ENCODE data around the gene SLC24A3.

SLC24A3 gene

DNA sequence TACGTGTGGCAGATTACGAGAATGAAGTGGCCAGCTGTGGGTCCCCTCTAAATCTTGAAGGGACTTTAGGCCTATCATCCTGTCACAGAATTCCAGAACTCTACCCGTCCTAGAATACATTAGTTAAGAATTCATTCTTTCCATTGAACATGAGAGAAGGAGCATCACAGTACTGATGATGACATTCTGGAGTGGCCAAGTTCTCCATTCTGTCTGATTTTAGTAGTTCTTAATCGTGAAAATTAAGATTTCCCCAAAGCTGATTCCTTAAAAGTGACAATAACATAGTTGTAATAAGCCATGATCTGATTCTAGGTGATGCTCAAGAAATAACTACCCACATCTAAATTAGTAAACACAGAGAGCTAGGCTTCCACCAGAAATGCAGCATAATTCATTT lies 510.6 kb downstream of the SLC24A3 start:
- Histone ChIP-seq H3K27me3 (ENCODE audit: insufficient read depth, low read length) (no peaks in the 10 kb centered on the region), H3K9me3 (ENCODE audit: insufficient read depth, low read depth, low read length) (no peaks in the 10 kb centered on the region), H3K4me3 (ENCODE audit: low read length) (no peak overlapping the region), H3K9ac (ENCODE audit: low read depth, low read length) (no peak overlapping the region), H3K36me3 (ENCODE audit: insufficient read depth, low read depth, low read length) (no peaks in the 10 kb centered on the region), H3K27ac (ENCODE audit: low read length) (no peak overlapping the region), H3K4me1 (ENCODE audit: insufficient read depth, low read length) (no peaks in the 10 kb centered on the region)

DNA sequence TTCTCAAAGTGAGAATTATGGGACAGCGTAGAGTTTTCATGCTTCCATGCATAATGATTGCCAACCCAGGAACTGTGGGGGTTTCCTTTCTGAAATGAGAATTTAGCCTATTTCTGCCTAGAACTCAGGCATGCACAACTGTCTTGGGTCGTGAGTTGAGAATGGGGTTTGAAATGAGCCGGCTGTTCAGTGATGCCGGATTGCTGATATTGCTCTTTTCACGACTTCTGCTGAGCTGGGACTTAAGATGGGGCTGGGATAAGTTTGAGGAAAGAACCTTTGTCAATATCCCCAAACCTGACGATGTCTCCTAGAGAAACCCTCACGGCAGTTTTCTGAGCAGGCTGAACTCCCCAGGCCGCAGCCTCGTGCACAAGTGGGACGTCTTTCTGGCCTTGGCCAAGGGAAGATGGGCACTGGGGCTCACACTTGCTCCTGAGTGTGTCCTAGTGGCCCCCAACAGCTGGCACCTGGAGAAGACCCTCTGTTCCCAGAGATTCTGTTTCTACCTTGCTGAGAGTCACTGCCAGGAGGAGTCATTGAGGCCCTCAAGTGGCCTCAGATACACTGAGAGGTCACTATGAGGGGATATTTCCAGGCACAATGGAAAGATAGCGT lies 511.5 kb downstream of the SLC24A3 start:
- H3K9ac ChIP-seq (ENCODE audit: low read depth, low read length): no peak overlapping the region
- no peak overlapping the region for H3K4me3 ChIP-seq (ENCODE audit: low read length)
- H3K4me1 ChIP-seq (ENCODE audit: insufficient read depth, low read length): no peaks in the 10 kb centered on the region
- H3K27ac ChIP-seq (ENCODE audit: low read length): no peak overlapping the region
- H3K9me3 ChIP-seq (ENCODE audit: insufficient read depth, low read depth, low read length): no peaks in the 10 kb centered on the region
- H3K36me3 ChIP-seq (ENCODE audit: insufficient read depth, low read depth, low read length): no peaks in the 10 kb centered on the region
- no peaks in the 10 kb centered on the region for H3K27me3 ChIP-seq (ENCODE audit: insufficient read depth, low read length)

DNA sequence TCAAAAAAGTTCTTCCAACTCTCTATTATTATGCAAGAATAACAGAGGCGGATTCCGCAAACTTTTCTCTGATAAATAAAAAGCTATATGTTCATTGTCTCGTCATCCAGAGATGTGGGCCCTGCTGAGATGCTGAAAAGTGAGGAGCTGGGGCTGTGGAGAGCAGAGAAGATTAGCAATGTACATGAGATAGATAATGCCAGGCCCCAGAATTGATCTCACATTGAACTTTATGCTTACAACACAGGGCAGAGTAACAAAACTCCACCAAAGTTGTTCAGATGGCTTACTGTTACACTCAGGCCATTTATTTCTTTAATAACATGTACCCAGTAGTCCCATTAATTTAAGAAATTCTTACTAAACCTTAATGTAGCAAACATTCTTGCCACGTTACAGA lies 512.9 kb downstream of the SLC24A3 start:
- Histone ChIP-seq H3K9me3 (ENCODE audit: insufficient read depth, low read depth, low read length) (no peaks in the 10 kb centered on the region), H3K4me3 (ENCODE audit: low read length) (no peak overlapping the region), H3K4me1 (ENCODE audit: insufficient read depth, low read length) (no peaks in the 10 kb centered on the region), H3K27ac (ENCODE audit: low read length) (no peak overlapping the region), H3K36me3 (ENCODE audit: insufficient read depth, low read depth, low read length) (no peaks in the 10 kb centered on the region), H3K9ac (ENCODE audit: low read depth, low read length) (no peak overlapping the region), H3K27me3 (ENCODE audit: insufficient read depth, low read length) (no peaks in the 10 kb centered on the region)

DNA sequence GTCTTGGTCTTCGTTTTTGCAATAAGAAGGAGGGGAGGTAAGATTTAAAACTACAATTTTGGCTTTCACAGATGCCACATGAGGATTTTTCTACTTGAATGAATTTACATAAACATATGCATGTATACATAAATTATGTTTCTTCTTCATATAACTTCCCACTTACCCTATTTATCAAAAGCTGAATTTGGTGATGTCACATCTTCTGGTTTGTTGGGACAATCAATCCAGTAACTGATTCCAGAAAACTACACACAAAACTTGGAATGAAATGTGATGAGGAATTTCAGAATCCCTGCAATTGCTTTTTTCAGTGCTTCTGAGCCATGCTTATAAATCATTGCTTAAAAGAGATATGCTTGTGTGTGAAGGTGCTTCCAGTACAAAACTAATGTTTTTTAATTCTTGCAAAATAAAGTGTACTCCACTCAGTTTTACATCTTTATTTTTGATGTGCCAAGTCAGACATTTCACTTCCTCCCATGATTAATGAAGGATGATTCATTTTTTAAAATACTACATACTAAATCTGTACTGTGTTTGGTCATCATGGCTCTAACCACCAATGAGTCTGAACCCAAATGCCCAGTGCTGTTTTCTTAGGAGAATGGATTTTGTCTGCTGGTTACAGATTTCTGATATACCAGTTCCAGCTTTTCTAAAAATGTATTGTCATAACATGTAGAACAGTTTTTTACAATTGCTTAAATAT lies 513.5 kb downstream of the SLC24A3 start:
- Histone ChIP-seq H3K9me3 (ENCODE audit: insufficient read depth, low read depth, low read length) (no peaks in the 10 kb centered on the region), H3K27ac (ENCODE audit: low read length) (no peak overlapping the region), H3K27me3 (ENCODE audit: insufficient read depth, low read length) (no peaks in the 10 kb centered on the region), H3K9ac (ENCODE audit: low read depth, low read length) (no peak overlapping the region), H3K4me3 (ENCODE audit: low read length) (no peak overlapping the region), H3K36me3 (ENCODE audit: insufficient read depth, low read depth, low read length) (no peaks in the 10 kb centered on the region), H3K4me1 (ENCODE audit: insufficient read depth, low read length) (no peaks in the 10 kb centered on the region)

DNA sequence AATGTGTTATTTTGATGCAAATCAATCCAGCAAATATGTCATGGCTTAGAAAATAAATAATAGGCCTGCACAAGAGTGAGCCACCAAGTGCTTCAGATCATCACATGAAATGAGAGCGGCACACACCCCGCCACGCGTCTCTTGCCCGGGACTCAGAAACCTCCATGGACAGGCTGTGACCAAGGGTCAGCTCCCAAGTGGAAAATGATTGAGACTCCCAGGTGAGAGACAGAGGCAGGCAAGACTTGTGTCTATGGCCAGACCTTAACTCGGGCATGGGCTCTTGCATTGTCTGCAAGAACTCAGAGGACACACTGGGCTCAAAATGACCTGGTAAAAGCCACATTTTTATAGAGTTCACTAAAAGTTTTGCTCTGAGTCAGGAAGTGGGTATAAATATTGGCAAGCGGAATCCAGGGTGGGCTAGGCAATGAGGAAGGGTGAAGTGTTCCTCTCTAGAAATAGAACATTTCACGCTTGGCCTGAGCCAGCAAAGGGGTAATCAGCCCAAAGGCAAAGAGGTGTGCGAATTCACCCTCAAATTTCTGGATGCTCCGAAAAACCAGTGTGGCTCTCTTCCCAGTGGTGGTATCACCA lies 514.9 kb downstream of the SLC24A3 start:
- H3K4me1 ChIP-seq (ENCODE audit: insufficient read depth, low read length): no peaks in the 10 kb centered on the region
- no peak overlapping the region for H3K9ac ChIP-seq (ENCODE audit: low read depth, low read length)
- no peaks in the 10 kb centered on the region for H3K27me3 ChIP-seq (ENCODE audit: insufficient read depth, low read length)

DNA sequence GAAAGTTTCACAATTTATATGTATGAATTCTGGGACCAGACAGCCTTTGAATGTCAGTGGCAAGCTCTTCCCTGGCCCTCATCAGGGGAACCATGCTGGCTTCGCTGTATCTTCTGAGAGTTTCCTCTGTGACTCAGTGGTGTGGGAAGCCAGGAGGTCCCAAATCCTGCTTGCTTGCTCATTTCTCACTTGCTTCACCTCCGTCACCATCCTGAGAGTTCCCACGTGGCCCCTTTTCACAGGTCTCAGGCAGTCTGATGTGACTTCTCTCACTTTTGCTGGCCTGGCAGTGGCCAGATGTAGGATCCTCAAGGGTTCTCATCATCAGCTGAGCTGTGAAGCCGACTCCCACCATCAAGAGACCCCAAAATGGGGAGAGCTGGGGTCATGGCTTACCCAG lies 517.2 kb downstream of the SLC24A3 start:
- no peaks in the 10 kb centered on the region for H3K4me1 ChIP-seq (ENCODE audit: insufficient read depth, low read length)
- no peak overlapping the region for H3K9ac ChIP-seq (ENCODE audit: low read depth, low read length)
- no peak overlapping the region for H3K27ac ChIP-seq (ENCODE audit: low read length)
- H3K27me3 ChIP-seq (ENCODE audit: insufficient read depth, low read length): no peaks in the 10 kb centered on the region
- H3K9me3 ChIP-seq (ENCODE audit: insufficient read depth, low read depth, low read length): no peaks in the 10 kb centered on the region
- no peaks in the 10 kb centered on the region for H3K36me3 ChIP-seq (ENCODE audit: insufficient read depth, low read depth, low read length)
- H3K4me3 ChIP-seq (ENCODE audit: low read length): no peak overlapping the region

More for the DNA sequence above, 514.9 kb downstream of the SLC24A3 start:
- Histone ChIP-seq H3K36me3 (ENCODE audit: insufficient read depth, low read depth, low read length) (no peaks in the 10 kb centered on the region), H3K4me3 (ENCODE audit: low read length) (no peak overlapping the region), H3K27ac (ENCODE audit: low read length) (no peak overlapping the region), H3K9me3 (ENCODE audit: insufficient read depth, low read depth, low read length) (no peaks in the 10 kb centered on the region)

DNA sequence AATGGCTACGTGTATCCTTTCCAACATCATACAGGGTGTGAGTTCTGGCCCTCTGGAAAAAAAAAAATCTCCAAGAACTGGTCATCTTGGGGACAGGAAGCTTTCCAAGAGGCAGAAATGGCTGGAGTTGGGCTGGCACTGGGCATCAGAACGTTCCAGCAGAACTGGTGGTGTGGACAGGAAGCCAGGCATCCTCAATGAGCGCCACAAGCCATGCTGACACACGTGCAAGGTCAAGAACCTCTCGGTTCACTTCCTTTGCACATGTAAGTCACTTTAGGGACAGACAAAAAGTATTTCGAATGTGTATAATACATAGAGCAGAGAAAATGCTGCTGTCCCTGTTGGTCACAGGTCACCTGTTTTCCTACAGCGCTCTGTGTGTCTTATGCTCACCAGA lies 518.3 kb downstream of the SLC24A3 start:
- Histone ChIP-seq H3K9me3 (ENCODE audit: insufficient read depth, low read depth, low read length) (no peaks in the 10 kb centered on the region), H3K4me1 (ENCODE audit: insufficient read depth, low read length) (no peaks in the 10 kb centered on the region), H3K36me3 (ENCODE audit: insufficient read depth, low read depth, low read length) (no peaks in the 10 kb centered on the region), H3K9ac (ENCODE audit: low read depth, low read length) (no peak overlapping the region), H3K27me3 (ENCODE audit: insufficient read depth, low read length) (no peaks in the 10 kb centered on the region), H3K27ac (ENCODE audit: low read length) (no peak overlapping the region), H3K4me3 (ENCODE audit: low read length) (no peak overlapping the region)

DNA sequence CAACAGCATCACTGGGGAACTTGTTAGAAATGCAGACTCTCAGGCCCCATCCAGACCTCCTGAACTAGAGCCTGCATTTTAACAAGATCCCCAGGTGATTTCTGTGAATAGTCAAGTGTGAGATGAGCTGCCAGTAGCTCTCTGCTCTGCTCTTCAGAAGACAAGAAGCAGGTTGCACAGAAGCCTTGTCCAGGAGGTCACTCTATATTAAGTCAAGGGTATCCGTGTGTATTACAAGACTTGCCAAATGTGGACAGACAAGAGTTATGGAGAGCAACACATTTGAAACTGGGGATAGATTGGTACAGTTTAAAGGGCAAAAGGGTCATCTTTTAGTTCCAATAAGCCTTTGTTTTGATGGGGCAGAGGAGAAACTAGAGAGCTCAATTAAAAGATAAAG lies 522.4 kb downstream of the SLC24A3 start:
- H3K4me3 ChIP-seq (ENCODE audit: low read length): no peak overlapping the region
- H3K36me3 ChIP-seq (ENCODE audit: insufficient read depth, low read depth, low read length): no peaks in the 10 kb centered on the region
- no peaks in the 10 kb centered on the region for H3K4me1 ChIP-seq (ENCODE audit: insufficient read depth, low read length)
- no peak overlapping the region for H3K9ac ChIP-seq (ENCODE audit: low read depth, low read length)
- H3K27me3 ChIP-seq (ENCODE audit: insufficient read depth, low read length): no peaks in the 10 kb centered on the region
- no peaks in the 10 kb centered on the region for H3K9me3 ChIP-seq (ENCODE audit: insufficient read depth, low read depth, low read length)
- H3K27ac ChIP-seq (ENCODE audit: low read length): no peak overlapping the region

GRCh38 chr20:19735446-19735845 lies 523.0 kb downstream of the SLC24A3 start:
- H3K9me3 ChIP-seq (ENCODE audit: insufficient read depth, low read depth, low read length): no peaks in the 10 kb centered on the region
- H3K4me3 ChIP-seq (ENCODE audit: low read length): no peak overlapping the region
- no peaks in the 10 kb centered on the region for H3K27me3 ChIP-seq (ENCODE audit: insufficient read depth, low read length)
- no peak overlapping the region for H3K27ac ChIP-seq (ENCODE audit: low read length)
- H3K36me3 ChIP-seq (ENCODE audit: insufficient read depth, low read depth, low read length): no peaks in the 10 kb centered on the region
- H3K4me1 ChIP-seq (ENCODE audit: insufficient read depth, low read length): no peaks in the 10 kb centered on the region
- H3K9ac ChIP-seq (ENCODE audit: low read depth, low read length): no peak overlapping the region

GRCh38 chr20:19737025-19737424 lies 524.6 kb downstream of the SLC24A3 start:
- H3K36me3 ChIP-seq (ENCODE audit: insufficient read depth, low read depth, low read length): no peaks in the 10 kb centered on the region
- no peak overlapping the region for H3K27ac ChIP-seq (ENCODE audit: low read length)
- H3K9ac ChIP-seq (ENCODE audit: low read depth, low read length): no peak overlapping the region
- H3K4me1 ChIP-seq (ENCODE audit: insufficient read depth, low read length): no peaks in the 10 kb centered on the region
- no peaks in the 10 kb centered on the region for H3K9me3 ChIP-seq (ENCODE audit: insufficient read depth, low read depth, low read length)
- no peak overlapping the region for H3K4me3 ChIP-seq (ENCODE audit: low read length)
- H3K27me3 ChIP-seq (ENCODE audit: insufficient read depth, low read length): no peaks in the 10 kb centered on the region

- H3K4me1 ChIP-seq (ENCODE audit: insufficient read depth, low read length): peaks cover 8% of the 10 kb centered on the region; the same call in 1 of the 2 replicates
- H3K27me3 ChIP-seq (ENCODE audit: insufficient read depth, low read length): no peaks in the 10 kb centered on the region
- H3K4me3 ChIP-seq (ENCODE audit: low read length): no peak overlapping the region
- H3K36me3 ChIP-seq (ENCODE audit: insufficient read depth, low read depth, low read length): no peaks in the 10 kb centered on the region
- H3K9ac ChIP-seq (ENCODE audit: low read depth, low read length): no peak overlapping the region
- H3K9me3 ChIP-seq (ENCODE audit: insufficient read depth, low read depth, low read length): no peaks in the 10 kb centered on the region
- H3K27ac ChIP-seq (ENCODE audit: low read length): no peak overlapping the region
Measured at GRCh38 chr20:19738951-19739350, 526.5 kb downstream of the SLC24A3 start.

GRCh38 chr20:19739351-19739750 lies 526.9 kb downstream of the SLC24A3 start:
- Histone ChIP-seq H3K36me3 (ENCODE audit: insufficient read depth, low read depth, low read length) (no peaks in the 10 kb centered on the region), H3K27ac (ENCODE audit: low read length) (no peak overlapping the region), H3K4me1 (ENCODE audit: insufficient read depth, low read length) (peaks cover 10% of the 10 kb centered on the region; the same call in 1 of the 2 replicates), H3K9ac (ENCODE audit: low read depth, low read length) (no peak overlapping the region), H3K9me3 (ENCODE audit: insufficient read depth, low read depth, low read length) (no peaks in the 10 kb centered on the region), H3K4me3 (ENCODE audit: low read length) (no peak overlapping the region), H3K27me3 (ENCODE audit: insufficient read depth, low read length) (no peaks in the 10 kb centered on the region)

Measured in iPS-20b (cell line).